AG09319 (cell line): ENCODE measurements around the gene CLEC3B.
"Not testable (repeated sequence)": the region's sequence is repeated elsewhere in the genome, so short reads cannot be mapped to it uniquely, and the experiment has no call there.

Source experiments
- DNase-seq: peaks from one replicate; pipeline ENCODE4 v3.0.0-alpha.2; 2010; ENCODE audit warnings: low read depth; ENCODE audit errors: extremely low read depth
- TF ChIP-seq, protein P1 (sequence below): IDR thresholded peaks from 2 replicates; pipeline ENCODE4 v1.5.1; 2011; ENCODE audit warnings: low read depth, mild to moderate bottlenecking, inconsistent platforms, low read length, moderate library complexity

Gene CLEC3B, protein sequence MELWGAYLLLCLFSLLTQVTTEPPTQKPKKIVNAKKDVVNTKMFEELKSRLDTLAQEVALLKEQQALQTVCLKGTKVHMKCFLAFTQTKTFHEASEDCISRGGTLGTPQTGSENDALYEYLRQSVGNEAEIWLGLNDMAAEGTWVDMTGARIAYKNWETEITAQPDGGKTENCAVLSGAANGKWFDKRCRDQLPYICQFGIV

DNA sequence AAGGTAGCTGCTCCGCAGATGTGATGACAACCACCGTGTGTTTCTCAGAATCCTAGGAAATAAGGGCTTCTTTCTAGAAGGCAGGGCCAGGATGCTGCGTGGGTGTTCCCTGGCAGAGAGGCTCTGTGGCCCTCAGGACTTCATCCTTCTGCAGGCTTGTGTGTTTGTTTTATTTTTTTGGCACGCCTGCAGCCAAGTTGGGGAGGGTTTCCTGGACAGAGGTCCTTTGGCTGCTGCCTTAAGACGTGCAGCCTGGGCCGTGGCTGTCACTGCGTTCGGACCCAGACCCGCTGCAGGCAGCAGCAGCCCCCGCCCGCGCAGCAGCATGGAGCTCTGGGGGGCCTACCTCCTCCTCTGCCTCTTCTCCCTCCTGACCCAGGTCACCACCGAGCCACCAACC, at the start of gene CLEC3B:
TSS of gene CLEC3B (plus strand) at position 266 of the 400 bp plus-strand sequence. CDS start at position 326, 60 bp downstream.
- DNase-seq = peak; percentile 49

DNA sequence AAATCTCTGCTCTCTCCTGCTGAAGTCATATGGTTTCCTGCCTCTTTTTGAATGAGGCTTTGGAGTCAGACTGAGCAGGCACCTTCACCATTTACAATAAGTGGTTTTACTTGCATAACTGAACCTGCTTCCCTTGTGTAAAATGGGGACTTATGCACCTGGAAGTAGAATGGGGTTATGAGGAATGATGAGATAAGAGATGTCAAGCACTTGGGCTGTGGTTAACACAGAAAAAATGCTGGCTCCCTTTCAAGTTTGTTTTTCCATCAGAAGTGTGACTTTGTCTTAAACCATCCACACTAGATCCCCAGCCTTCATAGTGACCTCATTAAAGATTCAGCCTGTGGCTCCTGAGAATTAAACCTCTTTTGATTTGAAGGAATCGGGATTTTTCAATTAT, 44.9 kb upstream of the CLEC3B start:
- DNase-seq = no peak
- TF ChIP-seq, protein P1, sequence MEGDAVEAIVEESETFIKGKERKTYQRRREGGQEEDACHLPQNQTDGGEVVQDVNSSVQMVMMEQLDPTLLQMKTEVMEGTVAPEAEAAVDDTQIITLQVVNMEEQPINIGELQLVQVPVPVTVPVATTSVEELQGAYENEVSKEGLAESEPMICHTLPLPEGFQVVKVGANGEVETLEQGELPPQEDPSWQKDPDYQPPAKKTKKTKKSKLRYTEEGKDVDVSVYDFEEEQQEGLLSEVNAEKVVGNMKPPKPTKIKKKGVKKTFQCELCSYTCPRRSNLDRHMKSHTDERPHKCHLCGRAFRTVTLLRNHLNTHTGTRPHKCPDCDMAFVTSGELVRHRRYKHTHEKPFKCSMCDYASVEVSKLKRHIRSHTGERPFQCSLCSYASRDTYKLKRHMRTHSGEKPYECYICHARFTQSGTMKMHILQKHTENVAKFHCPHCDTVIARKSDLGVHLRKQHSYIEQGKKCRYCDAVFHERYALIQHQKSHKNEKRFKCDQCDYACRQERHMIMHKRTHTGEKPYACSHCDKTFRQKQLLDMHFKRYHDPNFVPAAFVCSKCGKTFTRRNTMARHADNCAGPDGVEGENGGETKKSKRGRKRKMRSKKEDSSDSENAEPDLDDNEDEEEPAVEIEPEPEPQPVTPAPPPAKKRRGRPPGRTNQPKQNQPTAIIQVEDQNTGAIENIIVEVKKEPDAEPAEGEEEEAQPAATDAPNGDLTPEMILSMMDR = no peak

More for the DNA sequence above, at the start of gene CLEC3B:
- TF ChIP-seq, protein P1 = no peak

DNA sequence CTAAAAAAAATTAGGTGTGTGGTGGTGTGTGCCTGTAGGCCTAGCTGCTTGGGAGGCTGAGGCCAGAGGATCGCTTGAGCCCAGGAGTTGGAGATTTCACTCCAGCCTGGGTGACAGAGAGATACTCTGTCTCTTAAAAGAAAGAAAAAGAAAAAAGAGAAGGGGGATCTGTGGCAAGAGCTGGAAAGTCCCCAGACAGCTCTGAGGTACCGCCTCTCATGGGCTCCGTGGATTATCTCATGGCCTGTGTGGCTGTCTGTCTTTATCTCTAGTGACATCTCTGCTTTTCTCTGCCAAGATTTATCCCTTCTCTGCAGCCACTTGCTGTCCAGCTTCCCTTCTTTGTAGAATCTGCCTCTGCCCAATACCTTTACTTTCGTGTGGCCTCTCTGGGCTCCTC, 44.4 kb upstream of the CLEC3B start:
- TF ChIP-seq, protein P1 = no peak
- no peak for DNase-seq

DNA sequence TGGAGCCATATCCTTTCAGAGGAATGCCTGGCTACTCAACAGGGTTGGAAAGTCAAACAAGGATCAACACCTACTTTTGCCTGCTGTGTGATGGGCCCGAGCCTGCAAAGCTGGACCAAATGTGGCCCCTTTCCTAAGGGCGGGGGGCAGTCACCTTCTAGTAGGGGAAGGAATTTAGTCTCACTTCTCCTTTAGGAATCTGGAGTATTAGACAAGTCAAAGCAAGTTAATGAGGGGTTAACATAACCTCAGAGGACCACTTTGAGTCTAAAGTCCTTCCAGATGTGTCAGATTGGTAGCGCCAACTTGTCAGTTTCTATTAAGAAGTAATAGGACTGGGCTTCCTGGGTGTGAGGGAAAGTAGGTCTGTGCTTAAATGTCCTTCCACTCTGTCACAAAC, 43.3 kb upstream of the CLEC3B start:
- no peak for DNase-seq

DNA sequence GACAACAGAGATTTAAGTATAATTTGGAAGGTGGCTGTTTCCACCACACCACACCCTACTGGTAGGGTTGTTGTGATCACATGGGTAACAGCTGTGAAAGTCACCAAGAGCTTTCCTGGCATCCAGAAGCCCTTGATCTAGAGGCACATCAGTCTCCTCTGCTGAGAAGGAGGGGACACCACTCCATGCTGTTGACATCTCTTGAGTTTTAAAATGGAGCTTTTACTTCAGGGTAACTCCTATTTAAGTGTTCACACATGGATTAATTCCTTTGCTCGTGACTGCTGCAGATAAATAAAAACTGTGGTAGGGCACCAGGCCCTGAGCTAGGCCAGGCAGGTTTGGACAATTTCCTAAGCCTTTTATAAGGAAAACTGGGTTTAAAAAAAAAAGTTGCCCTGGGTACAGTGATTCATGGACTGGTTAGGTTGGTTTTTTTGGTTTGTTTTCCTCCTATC, 42.6 kb upstream of the CLEC3B start:
- TF ChIP-seq, protein P1 = no peak
- no peak for DNase-seq

More for the DNA sequence above, 43.3 kb upstream of the CLEC3B start:
- TF ChIP-seq, protein P1 = no peak

DNA sequence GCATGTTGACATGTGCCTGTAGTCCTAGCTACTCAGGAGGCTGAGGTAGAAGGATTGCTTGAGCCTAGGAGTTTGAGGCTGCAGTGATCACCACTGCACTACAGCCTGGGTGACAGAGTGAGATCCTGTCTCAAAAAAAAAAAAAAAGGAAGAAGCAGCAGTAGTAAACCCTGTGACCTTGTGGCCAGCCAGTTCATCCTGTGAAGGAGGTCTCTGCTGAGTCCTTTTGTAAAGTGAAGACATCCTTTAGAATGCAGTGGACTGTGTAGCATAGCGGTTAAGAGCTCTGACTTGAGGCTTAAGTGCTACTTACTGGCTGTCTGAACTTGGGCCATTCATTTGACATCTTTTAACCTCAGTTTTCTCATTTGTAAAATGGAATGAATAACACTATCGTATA, 41.8 kb upstream of the CLEC3B start:
- no peak for DNase-seq
- TF ChIP-seq, protein P1 = no peak

DNA sequence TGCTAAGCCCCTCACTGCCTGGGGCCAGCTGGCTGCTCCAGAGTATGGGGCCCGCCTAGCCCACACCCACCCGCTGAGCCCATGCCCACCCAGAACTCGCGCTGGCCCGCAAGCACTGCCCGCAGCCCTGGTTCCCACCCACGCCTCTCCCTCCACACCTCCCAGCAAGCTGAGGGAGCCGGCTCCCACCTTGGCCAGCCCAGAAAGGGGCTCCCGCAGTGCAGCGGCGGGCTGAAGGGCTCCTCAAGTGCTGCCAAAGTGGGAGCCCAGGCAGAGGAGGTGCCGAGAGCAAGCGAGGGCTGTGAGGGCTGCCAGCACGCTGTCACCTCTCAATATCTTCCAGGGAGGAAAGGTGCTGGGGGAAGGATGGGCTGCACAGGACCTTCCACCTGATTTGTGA, 39.8 kb upstream of the CLEC3B start:
- DNase-seq = not testable (repeated sequence)

DNA sequence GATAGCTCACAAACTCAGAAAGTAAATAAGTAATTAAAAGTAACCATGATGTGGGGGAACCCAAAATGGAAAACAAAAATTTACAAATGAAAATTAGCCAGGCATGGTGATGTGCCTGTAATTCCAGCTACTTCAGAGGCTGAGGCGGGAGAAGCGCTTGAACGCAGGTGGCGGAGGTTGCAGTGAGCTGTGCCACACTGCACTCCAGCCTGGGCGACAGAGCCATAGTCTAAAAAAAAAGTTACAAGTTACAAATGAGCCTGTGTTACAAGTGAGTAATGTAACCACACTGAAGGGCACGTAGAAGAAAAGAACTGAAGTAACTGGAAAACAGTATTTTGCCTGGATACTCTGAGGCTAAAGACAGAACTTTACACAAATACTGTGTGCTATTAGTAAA, 38.8 kb upstream of the CLEC3B start:
- TF ChIP-seq, protein P1 = no peak

More for the DNA sequence above, 38.8 kb upstream of the CLEC3B start:
- DNase-seq = no peak
